HG02642 (cell line): Measurements from ENCODE around the gene NDRG4.
"Not testable (repeated sequence)": the region's sequence is repeated elsewhere in the genome, so short reads cannot be mapped to it uniquely, and the experiment has no call there.

Experiments
- ATAC-seq: cut with Tn5 transposase; IDR thresholded peaks from one replicate; pipeline ENCODE4 v1.9.1; 2021; ENCODE audit warnings: mild to moderate bottlenecking; ENCODE audit not compliant: unreplicated experiment, poor library complexity

Gene NDRG4

GRCh38 chr16:58464916-58465731, 34.8 kb upstream of the NDRG4 start:
- no peak for ATAC-seq

GRCh38 chr16:58465817-58466216, 34.1 kb upstream of the NDRG4 start:
- ATAC-seq = no peak

- ATAC-seq = no peak
These were observed 33.5 kb upstream of the NDRG4 start for GRCh38 chr16:58466396-58466795.

DNA sequence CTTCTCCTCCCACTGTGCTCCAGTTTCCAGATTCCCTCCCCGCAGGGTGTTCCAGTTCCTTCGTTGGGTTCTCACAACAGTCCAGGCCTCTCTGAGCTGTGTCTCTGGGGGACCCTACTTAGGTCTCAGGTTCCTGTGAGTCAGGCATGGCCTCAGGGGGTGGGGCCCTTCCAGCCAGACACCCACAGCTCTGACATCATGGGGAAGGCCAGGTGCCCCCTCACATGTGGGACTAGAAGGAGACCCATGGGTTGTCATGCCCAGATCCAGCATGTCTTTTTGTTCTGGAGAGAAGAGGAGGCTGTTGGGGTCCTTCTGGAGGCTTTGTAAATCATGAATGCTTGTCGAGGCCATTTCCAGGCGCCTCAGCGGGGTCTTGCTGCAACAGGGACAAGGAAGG, 32.0 kb upstream of the NDRG4 start:
- no peak for ATAC-seq

GRCh38 chr16:58471209-58471975, 28.6 kb upstream of the NDRG4 start:
- ATAC-seq = no peak

- ATAC-seq = no peak
These were observed 27.7 kb upstream of the NDRG4 start for GRCh38 chr16:58472266-58472665.

DNA sequence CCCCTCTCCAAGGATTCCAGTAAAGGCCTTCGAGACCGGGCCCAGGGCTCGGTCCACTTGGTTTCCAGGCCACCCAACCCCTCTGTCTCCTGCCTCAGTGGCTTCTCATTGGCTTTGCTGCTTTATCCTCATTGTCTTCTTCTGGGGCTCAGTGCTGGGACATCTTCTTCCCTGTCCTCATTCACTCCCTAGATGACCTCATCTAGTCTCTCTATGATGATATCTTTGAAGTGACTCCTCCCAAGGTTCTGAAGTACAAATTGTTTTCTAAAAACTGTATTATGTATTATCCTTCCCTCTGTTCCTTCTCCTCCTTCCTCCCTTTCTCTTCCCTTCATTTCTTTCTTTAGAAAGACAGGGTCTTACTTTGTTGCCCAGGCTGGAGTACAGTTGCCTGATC, 27.1 kb upstream of the NDRG4 start:
- no peak for ATAC-seq

DNA sequence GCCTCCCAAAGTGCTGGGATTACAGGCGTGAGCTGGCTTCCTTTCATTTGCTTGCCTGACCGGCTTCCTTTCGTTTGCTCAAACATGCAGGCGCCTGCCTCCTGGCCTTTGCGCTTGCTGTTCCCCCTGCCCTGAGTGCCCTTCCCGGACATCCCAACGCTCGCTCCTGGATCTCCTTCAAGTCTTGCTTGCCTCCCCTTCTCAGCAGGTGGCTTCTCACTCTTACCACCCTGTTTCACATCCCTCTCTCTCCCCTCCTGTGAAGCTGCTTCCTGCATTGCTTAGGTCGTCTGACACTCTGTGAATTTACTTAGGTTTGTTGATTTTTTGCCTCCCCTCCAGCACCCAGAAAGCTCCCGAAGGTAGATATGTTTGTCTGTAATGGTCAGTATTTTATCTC, 25.6 kb upstream of the NDRG4 start:
- ATAC-seq = no peak

GRCh38 chr16:58475091-58475619, 24.8 kb upstream of the NDRG4 start:
- ATAC-seq = no peak

- no peak for ATAC-seq
These were observed 23.2 kb upstream of the NDRG4 start for GRCh38 chr16:58476791-58477190.

- ATAC-seq = no peak
These were observed 21.5 kb upstream of the NDRG4 start for GRCh38 chr16:58478427-58478826.

- no peak for ATAC-seq
These were observed 18.6 kb upstream of the NDRG4 start for GRCh38 chr16:58481226-58481869.

- no peak for ATAC-seq
These were observed 18.0 kb upstream of the NDRG4 start for GRCh38 chr16:58481931-58482330.

DNA sequence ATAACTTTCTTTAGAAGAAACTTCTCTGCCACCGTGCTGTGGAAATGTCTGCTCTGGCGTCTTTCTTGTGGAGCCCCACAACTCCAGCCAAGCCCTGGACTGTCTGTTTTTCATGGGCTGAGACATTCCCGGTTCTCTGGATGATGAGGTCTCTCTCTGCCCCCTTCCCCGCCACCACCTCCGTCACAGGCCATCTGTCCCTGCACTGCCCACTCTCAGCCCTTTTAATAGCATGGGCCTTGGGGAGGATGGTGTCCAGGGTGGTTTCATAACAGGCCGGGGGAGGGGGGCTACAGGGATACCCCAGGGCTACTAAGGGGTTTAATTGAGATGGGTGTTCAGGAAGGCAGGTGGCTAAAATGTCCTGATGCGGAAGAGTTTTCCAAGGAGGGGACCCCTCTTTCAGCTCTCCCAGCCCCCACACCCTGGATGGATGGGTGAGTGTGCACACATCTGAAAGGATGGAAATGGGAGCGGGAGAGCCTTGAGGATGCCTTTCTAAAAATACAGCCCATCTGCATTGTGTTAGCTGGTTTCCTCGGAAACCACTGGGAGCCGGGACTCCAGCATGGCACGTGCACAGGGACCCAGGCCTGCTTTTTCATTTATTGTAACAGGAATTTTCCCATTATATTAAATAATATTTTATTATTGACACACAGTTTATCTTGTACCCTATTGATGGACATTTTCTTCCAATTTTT, 14.6 kb upstream of the NDRG4 start:
- ATAC-seq = no peak

- ATAC-seq = peak; percentile 84
These were observed 12.2 kb upstream of the NDRG4 start for GRCh38 chr16:58487566-58488351.

GRCh38 chr16:58488531-58488930, 11.4 kb upstream of the NDRG4 start:
- no peak for ATAC-seq

GRCh38 chr16:58490065-58490464, 9.9 kb upstream of the NDRG4 start:
- no peak for ATAC-seq

GRCh38 chr16:58490539-58490938, 9.4 kb upstream of the NDRG4 start:
- not testable (repeated sequence) for ATAC-seq

- ATAC-seq = no peak
These were observed 7.9 kb upstream of the NDRG4 start for GRCh38 chr16:58492066-58492465.

- ATAC-seq = no peak
These were observed 7.2 kb upstream of the NDRG4 start for GRCh38 chr16:58492735-58493134.
